AG04449 (cell line): Measurements from ENCODE around the gene NTSR1.
A peak's percentile ranks its signal among the peaks of the same experiment; 100 is the strongest.

ENCODE experiments used
- CTCF ChIA-PET: fragments of 350-600 bp; formaldehyde crosslinking; extraction: SDS; loops from one replicate; lab custom pipeline; 2021; ENCODE audit warnings: antibody characterized with exemption; lab: Yijun Ruan, JAX
- POLR2A ChIA-PET: fragments of 400-600, 350-600 bp; formaldehyde crosslinking; extraction: SDS; loops from one replicate; lab custom pipeline; 2020; ENCODE audit warnings: antibody characterized with exemption, inconsistent platforms; lab: Yijun Ruan, JAX
- DNase-seq: peaks from one replicate; pipeline ENCODE4 v3.0.0-alpha.2; 2010; ENCODE audit warnings: low read depth, low spot score
- H3K4me3 ChIP-seq: 2 replicates; pipeline ENCODE4 v1.5.1; 2011; ENCODE audit warnings: low read depth, mild to moderate bottlenecking, control low read depth, low read length
- CTCF ChIP-seq: IDR thresholded peaks from one replicate; pipeline ENCODE4 v1.5.1; 2011; ENCODE audit warnings: mild to moderate bottlenecking, moderate library complexity, low read length, control low read depth, inconsistent platforms; ENCODE audit not compliant: insufficient read depth; ENCODE audit errors: missing control alignments

The NTSR1 gene

GRCh38 chr20:62662422-62662821, 46.2 kb upstream of the NTSR1 start:
- H3K4me3 ChIP-seq = no peak overlapping the region
- POLR2A ChIA-PET = no interaction called here
- TF ChIP-seq CTCF = no peak
- peak; percentile 28 for DNase-seq
- CTCF ChIA-PET = interaction anchor here (1.2 to 3.3 kb wide), 2 partner anchors 129 to 146 kb away, joined by 5 to 17 read pairs; no protein-coding TSS in a partner anchor

- CTCF ChIA-PET = interaction anchor here (3.3 to 13.5 kb wide), 2 partner anchors 127 to 145 kb away, joined by 17 to 262 read pairs; no protein-coding TSS in a partner anchor
- TF ChIP-seq CTCF = no peak
- DNase-seq = no peak
- POLR2A ChIA-PET = no interaction called here
- no peak overlapping the region for H3K4me3 ChIP-seq
These were observed 45.3 kb upstream of the NTSR1 start for GRCh38 chr20:62663145-62664018.

GRCh38 chr20:62664019-62664971, 44.3 kb upstream of the NTSR1 start:
- no peak for DNase-seq
- no peak overlapping the region for H3K4me3 ChIP-seq
- ChIA-PET CTCF (interaction anchor here (1.0 to 13.5 kb wide), 5 partner anchors 15 to 181 kb away, joined by 3 to 262 read pairs (median 3); no protein-coding TSS in a partner anchor), POLR2A (no interaction called here)
- TF ChIP-seq CTCF = no peak

- H3K4me3 ChIP-seq = no peak overlapping the region
- no peak for DNase-seq
- ChIA-PET POLR2A (no interaction called here), CTCF (interaction anchor here (1.0 to 13.5 kb wide), 7 partner anchors 14 to 180 kb away, joined by 3 to 262 read pairs (median 3); partner anchors contain the start of gene OGFR)
- no peak for TF ChIP-seq CTCF
These were observed 43.4 kb upstream of the NTSR1 start for GRCh38 chr20:62665153-62665754.

GRCh38 chr20:62665826-62666735, 42.6 kb upstream of the NTSR1 start:
- ChIA-PET POLR2A (no interaction called here), CTCF (interaction anchor here (0.7 to 13.5 kb wide), 6 partner anchors 9 to 194 kb away, joined by 3 to 262 read pairs (median 4); partner anchors contain the start of gene OGFR)
- TF ChIP-seq CTCF = no peak
- H3K4me3 ChIP-seq = no peak overlapping the region
- DNase-seq = no peak
